Left kidney (tissue), 8 donors: ENCODE data around the gene FRA10AC1. TPM values are rescaled to one million over a fixed set of nuclear protein-coding genes. Genes with fewer than 3 reads are reported as not detected.

Experiments
- DNase-seq: peaks from one replicate; pipeline ENCODE4 v3.0.0-alpha.2; 2013
- long read RNA-seq, 8 donors: transcript quantifications; one replicate each; lab custom pipeline, GENCODE V29; 2026
- polyA plus RNA-seq: library from polyadenylated mRNA; unstranded; fragments of 120-200 nt; gene quantifications from one replicate; pipeline ENCODE4 v1.2.1, GENCODE V29; 2013; ENCODE audit not compliant: insufficient read length

FRA10AC1 gene, protein sequence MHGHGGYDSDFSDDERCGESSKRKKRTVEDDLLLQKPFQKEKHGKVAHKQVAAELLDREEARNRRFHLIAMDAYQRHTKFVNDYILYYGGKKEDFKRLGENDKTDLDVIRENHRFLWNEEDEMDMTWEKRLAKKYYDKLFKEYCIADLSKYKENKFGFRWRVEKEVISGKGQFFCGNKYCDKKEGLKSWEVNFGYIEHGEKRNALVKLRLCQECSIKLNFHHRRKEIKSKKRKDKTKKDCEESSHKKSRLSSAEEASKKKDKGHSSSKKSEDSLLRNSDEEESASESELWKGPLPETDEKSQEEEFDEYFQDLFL
- polyA plus RNA-seq, result 58.4 TPM
- long read RNA-seq, donor 1, full-length matches to known transcripts, result 4 of 23 reads
- long read RNA-seq, donor 1, partial matches to known transcripts, result 19 of 23 reads
- long read RNA-seq, donor 1, other reads (novel, unspliced or antisense), result 0 of 23 reads
- long read RNA-seq, donor 2, partial matches to known transcripts, result 15 of 17 reads
- long read RNA-seq, donor 2, other reads (novel, unspliced or antisense), result 0 of 17 reads
- long read RNA-seq, donor 3, partial matches to known transcripts, result 5 of 9 reads
- long read RNA-seq, donor 3, other reads (novel, unspliced or antisense), result 0 of 9 reads
- long read RNA-seq, donor 4, partial matches to known transcripts, result 0 of 1 reads
- long read RNA-seq, donor 4, other reads (novel, unspliced or antisense), result 0 of 1 reads
- long read RNA-seq, donor 5, full-length matches to known transcripts, result 12 of 39 reads
- long read RNA-seq, donor 5, partial matches to known transcripts, result 27 of 39 reads
- long read RNA-seq, donor 5, other reads (novel, unspliced or antisense), result 0 of 39 reads
- long read RNA-seq, donor 6, partial matches to known transcripts, result 12 of 17 reads
- long read RNA-seq, donor 6, other reads (novel, unspliced or antisense), result 0 of 17 reads
- long read RNA-seq, donor 7, full-length matches to known transcripts, result 9 of 61 reads
- long read RNA-seq, donor 7, partial matches to known transcripts, result 52 of 61 reads
- long read RNA-seq, donor 7, other reads (novel, unspliced or antisense), result 0 of 61 reads
- long read RNA-seq, donor 8, full-length matches to known transcripts, result 6 of 6 reads
- long read RNA-seq, donor 8, partial matches to known transcripts, result 0 of 6 reads
- long read RNA-seq, donor 8, other reads (novel, unspliced or antisense), result 0 of 6 reads

DNA sequence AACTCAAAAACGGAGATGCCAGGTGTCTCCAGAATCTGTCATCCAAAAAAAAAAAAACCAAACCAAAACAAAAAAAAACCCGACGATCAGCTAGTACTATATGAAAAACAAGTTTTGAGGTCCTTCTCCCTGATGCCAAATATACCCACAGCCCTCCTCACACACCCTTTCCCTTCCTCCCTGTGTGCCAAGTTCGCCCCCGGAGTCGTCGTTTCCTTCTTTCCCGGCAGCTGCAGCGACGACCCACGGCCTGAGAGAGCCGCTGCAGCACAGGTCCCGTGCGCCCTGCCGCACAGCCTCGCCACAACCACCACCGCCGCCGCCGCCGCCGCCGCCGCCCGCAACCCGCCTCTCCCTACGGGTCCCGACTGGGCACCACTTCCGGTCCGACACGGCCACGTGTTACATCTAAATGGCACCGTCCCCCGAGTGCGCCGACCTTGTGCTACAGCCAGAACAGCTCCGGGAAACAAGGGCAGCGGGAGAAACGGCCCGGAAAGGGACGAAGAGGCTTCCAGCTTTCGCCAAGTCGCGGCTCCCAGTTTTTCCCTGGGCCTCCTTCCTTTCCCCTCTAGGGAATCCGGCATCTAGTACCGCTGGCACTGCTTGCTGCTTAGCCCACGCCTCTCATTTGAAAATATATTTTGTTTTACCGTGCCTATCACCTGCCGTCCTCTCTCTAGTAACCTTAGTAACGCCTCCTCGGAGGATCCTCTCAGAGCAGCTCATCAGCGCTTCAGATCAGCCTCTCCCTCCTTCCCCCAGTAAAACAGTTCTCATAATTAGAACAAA is at the start of gene FRA10AC1:
Gene FRA10AC1, minus strand, starts transcription at position 383 of the 792 bp plus-strand sequence. CDS start 2,486 bp downstream, outside the sequence.
- DNase-seq, result peak; percentile 93

DNA sequence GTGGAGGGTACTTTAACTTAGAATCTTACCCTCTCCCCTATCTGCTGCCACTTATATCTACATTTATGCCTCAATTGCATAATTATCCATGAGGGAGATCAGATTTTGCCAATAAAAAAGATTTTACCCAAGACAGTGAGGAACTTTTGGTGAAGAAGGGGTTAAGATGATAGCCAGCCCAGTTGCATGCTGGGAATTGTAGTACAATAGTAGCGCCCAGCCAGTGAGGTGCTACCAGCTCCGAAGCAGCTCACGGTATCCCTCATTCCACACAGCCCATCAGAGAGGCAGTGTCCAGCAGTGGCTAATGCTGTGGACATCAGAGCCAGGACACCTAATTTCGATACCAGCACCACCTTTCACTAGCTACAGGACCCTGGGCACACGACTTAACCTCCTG is 49.4 kb upstream of the FRA10AC1 start:
- no peak for DNase-seq

DNA sequence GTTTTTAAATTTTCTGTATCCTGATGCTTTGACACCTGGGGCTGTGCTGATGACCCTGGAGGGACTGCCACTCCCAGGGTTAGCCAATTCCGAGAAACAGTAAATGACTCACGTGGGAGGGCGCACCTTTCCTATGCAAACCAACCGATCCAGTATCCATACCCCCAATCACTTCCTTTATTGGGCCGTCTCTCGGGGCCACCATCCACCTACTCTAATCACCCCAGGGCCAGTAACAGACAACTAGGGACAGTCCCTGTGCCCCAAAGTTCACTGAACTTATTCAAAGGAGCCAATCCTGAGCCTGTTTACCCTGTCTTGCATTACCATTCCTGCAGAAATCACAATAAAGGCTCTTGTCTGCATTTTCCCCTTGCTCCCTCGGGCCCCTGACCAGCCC is 48.7 kb upstream of the FRA10AC1 start:
- DNase-seq, result no peak

DNA sequence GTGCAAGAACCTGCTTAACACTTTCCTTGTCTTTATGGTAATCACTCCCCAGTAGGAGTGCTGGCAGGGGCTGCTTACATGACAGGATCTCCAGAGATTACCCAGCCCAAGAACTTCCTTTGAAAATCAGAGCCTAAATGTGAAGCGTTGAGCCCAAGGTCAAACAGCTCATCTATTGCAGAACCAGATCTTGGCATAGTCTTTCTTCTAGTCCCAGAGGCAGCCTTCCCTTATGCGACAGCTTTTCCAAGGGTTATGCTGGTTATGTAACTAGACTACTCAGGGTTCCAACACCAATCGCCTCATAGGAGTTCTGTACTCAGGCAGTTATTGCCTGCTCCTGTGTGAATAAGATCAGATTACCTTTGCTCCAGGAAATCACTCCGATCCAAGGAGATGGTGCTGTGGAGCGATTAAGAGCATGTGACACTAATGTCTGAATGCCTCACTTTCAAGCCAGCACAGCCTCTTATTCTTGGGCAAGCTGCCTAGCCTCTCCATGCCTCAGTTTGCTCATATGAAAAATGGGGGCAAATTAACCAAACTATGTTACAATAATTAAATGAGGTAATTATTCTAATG is 46.9 kb upstream of the FRA10AC1 start:
- no peak for DNase-seq

DNA sequence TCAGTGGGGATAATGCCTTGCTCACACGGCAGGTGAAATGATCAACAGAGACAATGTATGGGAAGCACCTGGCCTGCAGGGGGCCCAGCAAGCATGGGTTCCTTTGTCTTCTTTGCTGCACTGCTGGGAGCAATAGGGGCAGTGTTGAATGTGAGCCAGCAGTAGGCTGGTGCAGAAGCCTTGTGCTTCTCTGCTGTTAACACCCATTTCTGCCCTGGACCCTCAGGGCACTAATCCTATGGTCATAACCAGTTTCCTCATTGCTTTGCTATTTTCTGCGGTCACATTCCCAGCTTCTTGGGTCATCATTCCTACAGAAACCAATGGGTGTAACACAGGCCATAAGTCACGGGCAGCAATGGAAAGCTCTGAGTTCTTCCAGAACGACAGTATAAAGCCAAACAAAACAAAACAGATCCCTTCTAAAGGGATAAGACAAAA is 44.5 kb upstream of the FRA10AC1 start:
- no peak for DNase-seq

DNA sequence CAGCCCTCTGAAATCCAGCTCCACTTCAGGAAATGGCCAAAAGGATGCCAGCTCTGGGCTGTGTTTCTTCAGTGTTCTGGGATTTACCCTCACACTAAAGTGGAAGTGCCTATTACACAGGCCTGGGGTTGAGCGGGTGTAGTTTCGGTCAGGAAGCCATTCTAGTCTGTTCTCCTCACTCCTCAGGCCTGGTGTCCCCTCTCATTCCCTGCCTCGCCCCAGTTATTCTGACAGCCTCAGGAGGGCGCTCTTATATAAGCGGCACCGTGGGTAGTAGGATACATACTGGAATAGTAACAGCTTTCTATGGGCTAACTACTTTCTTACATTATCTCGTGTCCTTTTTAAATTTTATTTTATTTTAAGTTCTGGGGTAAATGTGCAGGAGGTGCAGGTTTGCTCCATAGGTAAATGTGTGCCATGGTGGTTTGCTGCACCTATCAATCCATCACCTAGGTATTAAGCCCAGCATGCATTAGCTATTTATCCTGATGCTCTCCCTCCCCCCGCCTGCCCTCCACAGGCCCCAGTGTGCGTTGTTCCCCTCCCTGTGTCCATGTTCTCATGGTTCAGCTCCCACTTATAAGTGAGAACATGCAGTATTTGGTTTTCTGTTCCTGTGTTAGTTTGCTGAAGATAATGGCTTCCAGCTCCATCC is 43.1 kb upstream of the FRA10AC1 start:
- DNase-seq, result no peak

DNA sequence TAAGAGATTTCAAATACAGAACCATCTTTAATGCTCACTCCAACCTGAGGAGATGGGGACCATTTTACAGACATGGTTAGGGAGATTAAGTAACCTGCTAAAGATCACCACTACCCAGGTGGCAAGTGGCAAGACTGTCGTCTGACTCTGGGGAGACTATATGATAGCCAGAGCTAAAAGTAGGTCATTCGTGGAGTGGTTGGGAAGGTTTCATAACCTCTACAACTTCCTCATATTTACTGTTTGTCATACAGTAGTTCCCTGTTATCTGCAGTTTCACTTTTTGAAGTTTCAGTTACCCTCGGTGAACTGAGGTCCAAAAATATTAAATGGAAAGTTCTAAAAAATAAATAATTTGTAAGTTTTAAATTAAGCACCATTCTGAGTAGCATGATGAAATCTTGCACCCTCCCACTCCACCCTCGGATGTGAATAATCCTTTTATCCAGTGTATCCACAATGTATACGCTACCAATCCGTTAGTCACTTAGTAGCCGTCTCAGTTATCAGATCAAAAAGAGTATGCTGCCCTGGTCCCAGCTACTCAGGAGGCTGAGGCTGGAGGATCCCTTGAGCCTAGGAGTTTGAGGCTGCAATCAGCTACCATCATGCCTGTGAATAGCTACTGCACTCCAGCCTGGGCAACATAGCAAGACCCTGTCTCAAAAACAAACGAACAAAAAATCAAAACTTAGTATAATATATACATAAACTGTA is 40.4 kb upstream of the FRA10AC1 start:
- no peak for DNase-seq

DNA sequence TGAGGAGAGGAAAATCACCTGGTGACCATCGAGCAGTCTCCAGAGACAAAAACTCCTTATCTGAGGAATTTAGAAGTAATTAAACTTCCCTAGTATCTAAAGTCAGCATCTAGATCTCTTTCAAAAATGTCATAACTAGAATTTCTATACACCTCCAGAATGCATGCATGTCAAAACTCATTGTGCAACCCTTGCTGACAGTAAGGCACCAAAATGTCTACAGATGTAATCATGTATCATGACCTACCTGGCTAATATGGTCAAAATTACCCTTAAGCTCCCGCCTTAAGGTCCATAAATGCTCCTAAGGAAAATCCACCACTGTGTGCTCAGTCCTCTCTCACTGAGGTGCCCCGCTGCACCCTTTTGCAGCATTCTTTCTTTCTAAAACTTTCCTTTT is 39.0 kb upstream of the FRA10AC1 start:
- DNase-seq, result no peak

DNA sequence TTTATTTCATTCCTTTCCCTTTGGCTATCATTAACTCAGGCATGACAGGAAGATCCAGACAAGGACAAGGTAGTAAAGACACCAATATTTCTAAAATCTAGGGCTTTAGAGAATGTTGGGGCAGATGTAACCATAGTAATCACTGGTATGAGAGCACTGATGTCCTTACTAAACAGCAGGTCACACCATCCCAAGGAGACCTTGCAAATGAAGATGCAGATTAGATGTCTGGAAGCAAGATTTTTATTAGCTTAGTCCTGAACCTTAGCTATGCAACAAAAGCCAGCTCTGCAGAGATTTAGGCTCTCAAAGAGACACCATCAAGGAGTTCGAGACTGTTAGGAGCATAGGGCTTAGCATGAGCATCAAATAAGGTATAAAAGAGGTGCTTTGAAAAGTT is 23.6 kb upstream of the FRA10AC1 start:
- DNase-seq, result no peak

DNA sequence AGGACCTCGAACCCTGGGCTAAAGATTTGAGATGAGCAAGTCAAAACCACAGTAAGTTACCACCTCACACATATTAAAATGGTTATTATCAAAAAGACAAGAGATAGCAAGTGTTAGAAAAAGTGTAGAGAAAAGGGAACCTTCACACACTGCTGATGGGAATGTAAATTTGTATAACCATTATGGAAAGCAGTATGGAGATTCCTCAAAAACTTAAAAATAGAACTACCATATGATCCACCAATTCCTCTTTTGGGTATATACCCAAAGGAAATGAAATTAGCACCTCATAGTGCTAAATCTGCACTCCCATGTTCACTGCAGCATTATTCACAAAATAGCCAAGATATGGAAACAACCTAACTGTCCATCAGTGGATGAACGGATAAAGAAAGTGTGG is 20.8 kb upstream of the FRA10AC1 start:
- no peak for DNase-seq

DNA sequence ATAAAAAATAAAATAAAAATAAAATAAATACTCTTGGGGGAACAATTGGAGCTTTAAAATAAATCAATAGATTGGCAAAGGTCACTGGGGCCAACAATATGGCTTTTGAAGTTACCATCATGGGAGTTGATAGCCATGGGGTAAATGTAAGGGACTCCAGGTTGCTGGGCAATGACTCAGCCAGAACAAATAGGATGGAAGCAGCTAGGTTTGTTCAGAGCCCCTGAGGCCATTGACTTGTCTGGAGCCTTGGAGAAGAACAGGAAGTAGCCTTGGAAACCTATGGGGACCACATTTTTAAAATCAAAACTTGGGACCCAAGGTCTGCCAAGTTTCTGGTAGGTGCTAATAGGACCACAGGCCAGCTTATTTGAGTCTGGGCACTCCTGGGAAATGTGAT is 20.2 kb upstream of the FRA10AC1 start:
- no peak for DNase-seq

DNA sequence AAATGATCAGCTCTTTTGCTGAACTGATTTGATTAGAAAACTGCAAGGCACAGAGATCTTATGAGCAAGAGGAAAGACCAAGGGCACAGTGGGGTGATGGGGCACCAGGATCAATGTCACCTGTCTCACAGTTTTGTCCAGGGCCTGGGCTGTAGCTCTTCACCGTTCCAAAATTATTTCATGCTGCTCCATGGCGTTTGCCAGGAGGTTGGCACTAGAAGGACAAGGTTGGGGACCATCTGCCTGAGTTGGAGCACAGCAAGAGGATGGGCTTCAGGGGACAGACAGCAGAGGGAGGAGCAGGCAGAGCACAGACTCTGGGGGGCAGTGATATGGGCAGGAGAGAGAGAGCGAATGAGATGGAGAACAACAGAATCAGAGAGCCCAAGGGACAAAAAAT is 17.5 kb upstream of the FRA10AC1 start:
- no peak for DNase-seq

DNA sequence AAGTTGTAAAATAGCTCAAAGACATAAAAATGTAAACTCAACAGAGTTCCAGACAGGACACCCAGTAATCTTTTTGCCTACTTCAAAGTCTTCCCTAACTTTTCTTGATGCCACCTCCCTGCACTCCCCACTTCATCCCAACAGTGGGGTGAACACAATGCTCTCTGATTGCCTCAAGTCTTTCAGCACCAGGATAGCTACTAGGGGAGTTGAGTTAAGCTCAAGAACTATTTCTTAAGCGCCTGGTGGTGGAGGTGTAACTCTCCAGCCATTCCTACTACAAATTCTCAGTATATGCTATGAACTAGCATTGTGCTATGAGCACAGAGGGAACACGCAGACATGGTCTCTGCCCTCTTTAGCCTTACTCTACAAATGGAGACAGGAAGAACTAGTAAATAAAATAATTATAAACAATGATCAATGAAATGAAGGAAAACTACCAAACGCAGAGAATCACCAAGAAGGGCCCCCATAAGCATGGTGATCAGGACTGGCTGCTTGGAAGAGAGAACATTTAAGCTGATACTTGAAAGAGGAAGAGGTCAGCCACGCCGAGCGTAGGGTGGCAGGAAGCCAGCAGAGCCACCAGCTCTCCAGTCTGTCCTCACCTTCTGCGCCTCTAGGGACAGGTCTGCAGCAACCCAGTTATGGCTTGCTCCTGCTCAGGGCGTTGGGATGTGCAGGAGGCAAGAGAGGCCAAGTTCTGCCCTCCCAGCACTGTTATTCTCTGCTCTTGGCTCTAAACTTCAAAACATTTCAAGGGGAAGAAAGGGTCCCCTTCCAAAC is 16.7 kb upstream of the FRA10AC1 start:
- DNase-seq, result no peak

DNA sequence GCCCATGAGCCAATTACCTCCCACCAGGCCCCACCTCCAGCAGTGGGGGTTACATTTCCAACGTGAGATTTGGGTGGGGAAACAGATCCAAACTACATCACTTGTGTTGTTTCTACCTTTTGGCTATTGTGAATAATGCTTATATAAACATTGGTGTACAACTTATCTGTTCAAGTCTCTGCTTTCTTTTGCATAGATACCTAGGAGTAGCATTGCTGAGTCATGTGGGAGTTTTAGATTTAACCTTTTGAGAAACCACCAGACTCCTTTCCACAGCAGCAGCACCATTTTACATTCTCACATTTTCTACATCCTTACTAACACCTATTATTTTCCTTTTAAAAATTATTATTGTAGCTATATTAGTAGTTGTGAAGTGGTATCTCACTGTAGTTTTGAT is 14.4 kb upstream of the FRA10AC1 start:
- DNase-seq, result no peak

DNA sequence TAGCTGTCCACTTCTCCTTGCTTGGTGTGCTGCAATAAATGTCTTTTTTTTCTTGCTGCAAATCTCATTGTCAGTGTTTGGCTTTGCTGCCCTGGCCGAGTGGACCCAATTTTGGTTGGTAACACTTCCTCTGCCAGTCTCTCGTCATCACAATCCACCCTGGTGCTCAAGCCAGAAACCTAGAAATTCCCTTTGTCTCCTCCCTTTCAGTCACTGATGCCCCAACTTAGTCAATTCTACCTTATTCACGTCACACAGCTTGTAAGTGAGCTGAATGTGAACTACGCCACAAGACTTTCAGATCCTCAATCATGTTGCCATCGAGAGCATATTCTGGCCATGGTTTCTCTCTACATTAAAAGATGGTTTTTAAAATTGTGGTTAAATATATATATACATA is 13.0 kb upstream of the FRA10AC1 start:
- DNase-seq, result no peak

DNA sequence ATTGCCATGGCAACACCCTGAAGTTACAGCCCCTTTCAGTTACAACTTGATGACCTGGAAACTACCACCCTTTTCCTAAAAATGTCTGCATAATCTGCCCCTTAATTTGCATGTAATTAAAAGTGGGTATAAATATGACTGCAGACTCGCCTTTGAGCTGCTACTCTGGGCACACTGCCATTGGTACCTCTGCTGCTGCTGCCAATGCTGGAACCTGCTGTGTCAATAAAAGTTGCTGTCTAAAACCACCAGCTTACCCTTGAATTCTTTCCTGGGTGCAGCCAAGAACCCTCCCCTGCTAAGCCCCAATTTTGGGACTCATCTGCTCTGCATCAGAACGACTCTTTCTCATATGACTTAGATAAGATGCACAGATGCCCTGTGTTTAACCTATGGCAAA is 10.2 kb upstream of the FRA10AC1 start:
- no peak for DNase-seq

DNA sequence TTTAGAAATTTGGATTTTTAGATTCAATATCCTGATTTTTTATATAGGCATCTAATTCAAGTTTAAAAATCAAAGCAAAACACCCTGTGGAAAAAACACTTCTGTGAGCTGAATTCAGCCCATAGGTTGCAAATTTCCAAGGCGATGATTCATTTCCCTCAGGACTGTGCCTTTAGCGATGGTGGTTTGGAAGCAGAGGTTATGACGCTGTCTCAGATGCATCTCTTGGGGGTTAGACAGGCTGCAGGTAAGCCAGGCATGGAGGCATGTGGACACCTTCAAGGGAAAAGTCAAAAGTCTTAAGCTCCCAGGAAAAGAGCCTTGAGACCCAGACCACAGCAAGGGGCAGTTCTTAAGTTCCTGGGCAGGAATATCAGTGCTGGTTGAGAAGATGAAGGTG is 9.5 kb upstream of the FRA10AC1 start:
- no peak for DNase-seq

DNA sequence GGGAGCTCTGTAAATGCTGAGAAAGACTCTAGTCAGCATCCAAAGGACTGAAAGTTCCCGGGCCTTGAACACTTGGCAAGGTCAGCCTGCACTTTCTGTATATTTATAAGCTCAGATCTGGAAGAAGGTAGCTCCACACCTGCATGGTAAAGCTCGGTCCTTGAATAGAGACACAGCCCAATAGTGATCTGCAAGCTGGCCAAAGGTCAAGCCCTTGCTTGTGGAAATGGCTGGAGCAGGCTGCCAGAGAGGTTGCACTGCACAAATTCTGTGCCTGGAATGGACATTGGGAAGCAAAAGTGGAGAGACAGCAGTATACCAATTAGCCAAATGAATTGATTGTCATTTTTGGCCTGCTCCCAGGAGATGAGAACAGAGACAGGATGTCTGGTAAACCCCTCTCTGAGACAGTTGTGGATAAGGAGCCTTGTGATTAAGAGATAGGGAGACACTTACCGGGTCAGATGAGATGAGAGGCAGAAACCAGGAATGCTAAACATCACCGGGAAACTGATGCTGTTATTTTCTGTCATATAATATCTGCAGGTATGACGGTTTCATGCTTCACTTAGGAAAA is 8.0 kb upstream of the FRA10AC1 start:
- no peak for DNase-seq

DNA sequence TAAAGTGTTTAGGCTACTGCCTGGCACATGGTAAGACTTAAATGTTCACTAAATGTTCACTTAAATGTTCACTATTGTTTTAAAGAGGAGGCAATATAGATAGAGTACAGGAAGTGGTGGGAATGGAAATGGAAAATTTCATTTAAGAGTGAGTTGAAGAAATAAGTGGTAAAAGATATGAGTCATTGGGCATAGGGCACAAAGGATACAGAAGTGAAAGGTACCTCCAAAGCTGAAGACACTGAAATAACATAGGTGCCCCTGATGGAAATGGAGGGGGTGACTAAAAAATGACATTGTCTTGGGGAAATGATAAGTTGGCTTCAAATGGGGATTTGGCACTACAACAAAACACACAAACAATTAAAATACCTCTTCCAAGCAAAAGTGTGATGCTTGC is 5.2 kb upstream of the FRA10AC1 start:
- no peak for DNase-seq
